ENCODE results near the gene CLGN. TPM values are rescaled to one million over a fixed set of nuclear protein-coding genes. Genes with fewer than 3 reads are reported as not detected.

CLGN gene
- polyA plus RNA-seq, 12 donors: 1.7 to 3.2 (median 2.6) TPM; not detected in 2

DNA sequence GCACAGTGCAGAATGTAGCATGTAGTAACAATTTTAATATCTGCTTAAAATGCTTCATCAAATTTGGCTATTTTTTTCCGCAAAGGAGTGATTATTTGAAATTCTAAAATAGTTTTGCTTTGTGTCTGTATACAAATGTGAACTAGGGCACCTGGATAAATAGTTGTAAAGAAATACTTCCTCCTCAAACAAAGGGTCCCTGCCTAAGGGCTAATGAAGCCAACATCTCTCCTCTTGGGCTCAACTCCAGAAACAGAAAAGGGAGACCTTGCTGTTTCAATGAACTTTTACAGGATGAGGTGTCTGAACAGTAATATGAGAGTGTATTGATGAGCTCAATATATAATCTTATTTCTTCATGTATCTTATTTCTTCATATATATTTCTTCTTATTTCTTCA, 84.8 kb downstream of the CLGN start:
- DNase-seq: no peak

Other genes with a start within 250 kb of the CLGN start
- gene SCOC, start 54.0 kb downstream of the CLGN start, polyA plus RNA-seq (ENCODE audit: insufficient read length in 12 of 12): 10 to 100 TPM in 11 of 12 donors, not detected in 1; 30.9 to 68.6 (median 54.4) TPM
- gene MGAT4D, start 70.6 kb upstream of the CLGN start, polyA plus RNA-seq (ENCODE audit: insufficient read length in 12 of 12): not detected
- gene ELMOD2, start 96.5 kb upstream of the CLGN start, polyA plus RNA-seq (ENCODE audit: insufficient read length in 12 of 12): 10 to 100 TPM in 11 of 12 donors, not detected in 1; 16.7 to 39.4 (median 25.6) TPM
- under 1 TPM in 4 of 12 donors, not detected in 8; 0.12 to 0.17 (median 0.16) TPM for gene UCP1, start 141.3 kb upstream of the CLGN start, polyA plus RNA-seq (ENCODE audit: insufficient read length in 12 of 12)

Measured in muscle of arm (tissue), 12 donors.